GF-D8 (cell line): ENCODE data around the gene IARS1.

Source experiments
- DNase-seq: peaks from one replicate; lab custom pipeline; 2025; lab: John Stamatoyannopoulos, UW

The IARS1 gene

GRCh38 chr9:92293452-92294296 lies at the start of gene IARS1:
Gene IARS1, minus strand, starts transcription at chr9:92293697. Its CDS starts 4,278 bp downstream, at chr9:92289419.
- peak; percentile 96 for DNase-seq

DNA sequence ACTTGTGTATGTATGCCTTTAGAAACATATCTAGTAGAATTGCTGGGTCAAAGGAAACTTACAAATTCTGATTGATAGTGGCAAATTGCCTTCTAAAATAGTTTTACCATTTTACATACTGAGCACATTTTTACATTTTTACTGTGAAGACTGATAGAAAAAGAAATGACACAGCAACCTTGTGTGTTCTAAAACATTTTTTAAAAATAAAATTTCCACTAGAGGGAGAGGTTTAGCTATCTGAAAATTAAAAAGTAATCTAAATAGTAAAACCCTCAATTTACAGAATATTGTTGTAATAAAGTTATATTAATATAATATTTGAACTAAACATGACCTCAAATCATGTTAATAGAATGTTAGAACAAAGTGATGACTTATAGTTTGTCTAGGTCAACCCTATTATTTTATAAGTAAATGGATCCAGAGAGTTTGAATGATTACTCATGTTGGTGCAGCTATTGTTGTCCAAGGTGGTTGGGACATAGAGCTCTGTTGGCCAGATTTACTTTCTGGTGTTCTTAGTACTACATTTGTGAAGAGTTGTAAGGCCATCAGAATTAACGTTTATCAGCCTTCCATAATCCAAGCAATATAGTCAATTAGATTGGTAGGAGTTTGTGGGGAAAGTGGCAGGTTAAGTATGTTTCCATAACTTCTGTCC lies 49.5 kb upstream of the IARS1 start:
- no peak for DNase-seq

- no peak for DNase-seq
Observed at GRCh38 chr9:92341578-92341977, 48.1 kb upstream of the IARS1 start.

DNA sequence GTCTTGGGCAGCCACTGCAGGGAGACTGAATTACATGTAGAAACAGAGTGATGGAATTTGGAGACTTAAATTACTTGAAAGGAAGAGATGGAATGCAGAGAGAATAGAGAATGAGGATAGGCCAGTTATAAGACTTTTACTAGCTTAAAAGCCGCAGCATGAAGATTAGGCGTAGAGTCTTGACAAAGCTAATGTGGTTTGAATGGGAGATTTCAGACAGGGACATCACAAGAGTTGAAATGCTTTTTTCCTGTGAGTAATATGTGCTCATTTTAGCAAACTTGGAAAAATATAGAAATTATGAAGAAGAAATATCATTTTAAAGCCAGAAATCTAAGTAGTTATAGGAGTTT lies 39.8 kb upstream of the IARS1 start:
- no peak for DNase-seq

GRCh38 chr9:92332577-92333281 lies 39.2 kb upstream of the IARS1 start:
- no peak for DNase-seq

- DNase-seq, result no peak
Observed at GRCh38 chr9:92328225-92328624, 34.7 kb upstream of the IARS1 start.

DNA sequence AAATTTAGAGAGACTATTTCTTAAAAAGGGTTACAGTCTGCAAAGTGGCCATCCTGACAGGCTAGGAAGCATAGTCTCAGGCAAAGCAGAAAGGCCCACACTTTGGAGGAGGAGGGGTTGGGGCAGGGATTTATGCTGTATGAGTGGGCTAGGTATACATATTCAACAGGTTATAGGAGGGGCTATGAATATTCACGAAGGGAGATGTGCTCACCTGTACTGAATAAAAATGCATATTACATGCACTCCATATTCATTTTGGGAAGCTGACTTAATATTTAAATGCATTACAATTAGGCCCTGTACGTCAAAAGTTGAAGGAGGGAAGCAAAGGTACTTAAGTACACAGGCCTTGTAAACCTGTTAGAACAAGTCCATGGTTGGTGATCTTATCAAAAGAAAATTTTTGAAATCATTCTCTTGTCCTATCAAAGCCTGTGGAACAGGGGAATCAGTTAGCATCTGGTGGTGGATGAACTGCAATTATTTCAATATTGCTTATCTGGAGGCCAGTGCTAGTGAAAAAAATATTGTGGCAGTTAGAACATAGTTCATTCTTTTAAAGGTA lies 33.9 kb upstream of the IARS1 start:
- no peak for DNase-seq

- DNase-seq, result peak; percentile 28
Observed at GRCh38 chr9:92325991-92326500, 32.5 kb upstream of the IARS1 start.

GRCh38 chr9:92325269-92325990 lies 31.9 kb upstream of the IARS1 start, which contains the start of the genes CENPP and NOL8:
Gene CENPP, plus strand, starts transcription at chr9:92325953.
Gene NOL8, minus strand, starts transcription at chr9:92325350. Its CDS starts 1,189 bp downstream, at chr9:92324161.
- DNase-seq, result peak; percentile 68

- no peak for DNase-seq
Observed at GRCh38 chr9:92324889-92325268, 31.4 kb upstream of the IARS1 start.

DNA sequence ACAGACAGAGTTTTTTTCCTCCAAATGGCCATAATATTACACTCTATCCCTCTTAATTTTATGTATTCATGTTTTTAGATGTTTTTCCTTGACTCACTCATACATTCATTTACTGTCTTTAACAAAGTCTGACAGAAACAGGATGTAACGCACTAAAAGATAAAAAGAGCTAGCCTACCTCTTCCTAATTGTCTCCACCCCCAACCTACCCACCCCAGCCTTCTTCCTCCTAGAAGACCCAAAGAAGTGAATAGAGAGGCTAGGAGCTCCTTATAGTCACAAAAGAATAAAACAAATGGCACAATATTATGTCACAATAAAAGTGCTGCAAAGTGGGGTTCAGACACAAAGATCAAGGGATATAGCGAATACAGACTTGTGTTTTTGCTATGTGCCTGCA lies 30.9 kb upstream of the IARS1 start:
- peak; percentile 5 for DNase-seq

DNA sequence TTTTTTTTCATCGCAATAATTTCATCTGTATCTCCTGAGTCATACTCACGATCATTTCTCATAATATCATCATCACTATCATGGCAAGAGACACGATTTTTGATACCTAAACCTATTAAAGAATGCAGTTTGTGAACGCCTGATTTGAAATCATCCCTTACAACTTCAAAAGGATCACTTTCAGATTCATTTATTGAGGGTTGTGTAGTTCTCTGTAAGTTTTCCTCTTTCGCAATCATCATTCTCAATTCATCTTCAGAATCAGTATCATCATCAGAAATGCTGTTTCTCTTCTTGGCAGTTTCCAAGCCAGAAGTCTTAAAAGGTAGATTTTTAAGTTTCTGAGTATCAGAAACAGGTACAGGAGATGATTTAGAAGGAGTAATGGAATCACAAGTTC lies 22.0 kb upstream of the IARS1 start:
- DNase-seq, result no peak

- DNase-seq, result no peak
Observed at GRCh38 chr9:92313624-92314012, 20.1 kb upstream of the IARS1 start.

DNA sequence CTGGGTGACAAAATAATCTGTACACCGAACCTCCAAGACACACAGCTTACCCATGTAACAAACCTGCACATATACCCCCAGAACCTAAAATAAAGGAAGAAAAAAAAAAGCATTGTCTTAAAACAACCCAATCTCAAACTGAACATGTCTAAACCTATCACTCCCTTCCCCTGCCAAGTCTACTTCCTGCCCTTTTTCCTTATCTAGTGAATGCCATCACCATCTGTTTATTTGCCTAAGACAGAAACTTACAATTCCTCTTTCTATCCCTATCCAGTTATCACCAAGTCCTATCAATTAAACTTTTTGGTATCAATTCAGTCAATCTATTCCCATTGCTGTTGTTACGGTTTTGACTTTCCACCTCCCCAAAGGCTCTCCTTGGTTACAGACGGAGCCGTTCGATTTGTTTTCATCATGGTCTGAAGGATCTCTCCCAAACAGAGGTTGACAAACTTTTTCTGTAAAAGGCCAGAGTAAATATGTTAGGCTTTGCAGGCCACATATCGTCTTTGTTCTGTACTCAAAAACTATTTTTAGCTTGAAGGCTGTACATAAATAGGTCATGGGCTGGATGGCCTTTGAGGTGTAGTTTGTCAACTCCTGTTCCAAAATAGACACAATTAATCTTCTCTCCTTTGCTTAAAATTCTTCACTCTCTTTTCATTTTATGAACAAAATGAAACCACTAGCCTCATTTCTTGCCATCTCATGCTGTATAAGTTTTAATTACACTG lies 19.6 kb upstream of the IARS1 start:
- peak; percentile 8 for DNase-seq

DNA sequence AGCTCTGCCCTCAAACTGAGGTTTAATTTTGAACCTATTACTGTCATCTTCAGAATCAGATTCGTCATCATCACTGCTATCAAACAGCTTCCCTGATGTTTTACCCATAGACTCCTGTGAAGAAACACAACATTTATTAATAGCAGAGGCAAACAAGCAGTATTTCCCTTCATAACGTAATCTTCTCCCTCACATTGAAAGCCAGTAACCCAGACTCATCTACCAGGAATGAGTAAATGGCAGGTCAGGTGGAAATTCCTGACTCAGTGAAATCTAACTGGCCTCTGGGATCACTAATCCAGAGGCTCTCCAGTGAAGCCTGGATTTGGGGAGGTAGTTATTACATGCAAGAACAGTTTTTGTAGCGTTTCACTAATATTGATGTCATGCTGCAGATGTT lies 17.1 kb upstream of the IARS1 start:
- no peak for DNase-seq

GRCh38 chr9:92308893-92309292 lies 15.4 kb upstream of the IARS1 start:
- no peak for DNase-seq

DNA sequence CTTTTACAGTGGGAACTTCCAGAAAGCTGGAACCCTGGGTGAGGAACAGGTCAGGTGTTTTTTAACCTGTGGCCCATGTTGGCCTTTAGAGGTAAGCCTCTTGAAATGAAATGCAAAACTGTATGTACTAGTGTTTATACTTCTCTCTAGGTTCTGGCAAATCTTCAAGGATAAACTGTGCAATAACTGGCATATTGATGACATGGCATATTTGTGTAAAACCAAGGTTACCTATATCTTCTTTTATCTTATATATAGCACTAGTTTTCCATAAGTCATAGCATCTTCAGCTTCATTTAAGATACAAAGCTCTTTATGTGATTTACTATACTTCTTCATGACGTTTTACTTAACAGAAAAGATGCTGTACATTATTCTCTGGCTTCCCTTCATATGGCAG lies 7.4 kb upstream of the IARS1 start:
- DNase-seq, result no peak

DNA sequence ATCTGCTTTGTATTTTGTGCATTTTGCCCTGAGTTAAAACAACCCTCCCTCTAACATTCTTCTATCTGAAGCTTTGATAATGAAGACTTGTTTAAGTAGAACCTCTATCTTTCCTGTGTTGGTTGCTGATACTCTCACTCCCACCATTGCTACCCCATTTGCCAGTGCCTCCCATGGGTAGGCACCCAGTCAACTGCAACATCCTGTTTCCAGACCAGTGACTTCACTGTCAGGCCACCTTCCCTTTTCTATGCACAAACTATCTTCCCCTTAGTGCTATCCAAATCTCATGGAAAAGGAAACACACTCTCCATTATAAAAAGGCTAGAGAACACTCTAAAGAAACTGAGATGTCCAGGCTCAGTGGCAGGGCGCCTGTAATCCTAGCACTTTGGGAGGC lies 5.6 kb upstream of the IARS1 start:
- DNase-seq, result peak; percentile 68

DNA sequence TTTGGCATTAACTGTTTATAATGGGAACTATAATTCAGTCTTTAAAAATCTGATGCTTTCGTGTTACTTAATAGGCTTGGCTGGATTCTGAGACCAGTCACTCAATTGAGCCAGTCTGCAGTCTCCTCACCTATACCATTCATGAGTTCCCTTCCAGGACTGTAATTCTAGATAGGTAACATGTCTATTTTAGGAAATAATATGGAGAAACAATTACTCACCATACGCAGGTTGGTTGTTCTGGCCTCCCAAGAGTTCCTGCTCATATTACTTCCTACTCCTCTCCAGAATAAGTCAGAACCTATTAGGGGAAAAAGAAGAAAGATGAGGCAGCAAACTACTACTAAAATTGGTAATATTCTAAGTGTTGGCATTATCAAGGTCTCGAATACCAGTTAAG lies 4.5 kb upstream of the IARS1 start:
- no peak for DNase-seq

DNA sequence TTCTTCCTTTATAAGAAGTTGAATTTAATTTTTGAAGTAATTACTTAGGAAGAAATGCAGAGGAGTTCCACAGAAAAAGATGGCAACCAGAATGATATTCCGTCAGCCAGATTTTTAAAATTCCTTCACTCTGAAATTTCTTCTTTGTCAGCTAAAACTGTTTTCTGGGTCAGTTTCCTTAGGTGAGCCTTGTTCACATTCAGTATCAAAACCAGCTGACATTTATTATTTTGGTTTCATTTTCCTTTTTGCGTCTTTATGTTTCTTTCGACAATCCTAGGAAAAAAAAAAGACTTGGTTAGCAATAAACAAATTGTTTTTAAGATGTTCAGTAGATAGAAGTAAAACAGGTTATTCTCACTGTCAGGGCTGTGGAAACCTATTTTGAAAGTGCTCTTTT lies 4.1 kb upstream of the IARS1 start:
- DNase-seq, result no peak

- peak; percentile 36 for DNase-seq
Observed at GRCh38 chr9:92295827-92296258, 2.3 kb upstream of the IARS1 start.
